Mesodermal cell (in vitro differentiated cells): Measurements from ENCODE around the gene TRIO.

Experiments
- H3K27ac ChIP-seq: 2 replicates; pipeline ENCODE4 v1.7.0; 2013; ENCODE audit warnings: mild to moderate bottlenecking, low read depth, low read length, moderate library complexity; ENCODE audit not compliant: severe bottlenecking
- H3K36me3 ChIP-seq: 2 replicates; pipeline ENCODE4 v1.7.1; 2013; ENCODE audit warnings: mild to moderate bottlenecking, low read length, moderate library complexity; ENCODE audit not compliant: control insufficient read depth, insufficient read depth
- H3K4me1 ChIP-seq: one replicate; pipeline ENCODE4 v1.7.1; 2013; ENCODE audit warnings: mild to moderate bottlenecking, low read length; ENCODE audit not compliant: insufficient read depth, control insufficient read depth, poor library complexity, severe bottlenecking
- H3K4me3 ChIP-seq: 2 replicates; pipeline ENCODE4 v1.7.0; 2013; ENCODE audit warnings: low read length, control low read depth, mild to moderate bottlenecking; ENCODE audit not compliant: insufficient read depth, poor library complexity, severe bottlenecking; ENCODE audit errors: extremely low read depth
- H3K9me3 ChIP-seq: 2 replicates; pipeline ENCODE4 v1.7.1; 2013; ENCODE audit warnings: mild to moderate bottlenecking, low read length, moderate library complexity; ENCODE audit not compliant: control insufficient read depth
- WGBS, 2 experiments: methylation state at CpG; one replicate each; pipeline ENCODE4 v1.1.5; 2013; ENCODE audit warnings: missing lambda C conversion rate in 2 of 2; ENCODE audit not compliant: insufficient coverage in 2 of 2; 5-methylcytosine and 5-hydroxymethylcytosine counted together

The TRIO gene

DNA sequence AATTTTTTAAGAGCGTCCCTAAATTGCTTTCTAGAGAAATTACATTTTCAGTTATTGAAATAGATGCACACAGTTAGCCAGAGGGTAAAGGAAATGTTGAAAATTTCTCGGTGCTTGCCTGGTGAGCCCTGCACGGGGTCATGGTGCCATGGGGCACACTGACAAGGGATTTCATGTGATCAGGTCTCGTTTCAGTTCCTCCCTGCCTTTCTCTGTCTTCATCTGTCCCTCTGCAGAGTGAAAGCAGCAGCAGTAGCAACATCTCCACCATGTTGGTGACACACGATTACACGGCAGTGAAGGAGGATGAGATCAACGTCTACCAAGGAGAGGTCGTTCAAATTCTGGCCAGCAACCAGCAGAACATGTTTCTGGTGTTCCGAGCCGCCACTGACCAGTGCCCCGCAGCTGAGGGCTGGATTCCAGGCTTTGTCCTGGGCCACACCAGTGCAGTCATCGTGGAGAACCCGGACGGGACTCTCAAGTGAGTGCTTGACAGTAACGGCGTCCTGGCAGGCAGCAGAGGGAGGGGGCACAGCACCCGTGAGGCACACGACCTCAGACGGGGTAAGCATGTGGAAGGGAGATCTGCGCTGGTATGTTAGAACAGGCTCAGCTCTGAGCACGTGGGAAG, 349.3 kb downstream of the TRIO start:
- Histone ChIP-seq H3K4me3 (no peak overlapping the region), H3K36me3 (peaks cover 85% of the 10 kb centered on the region), H3K4me1 (no peaks in the 10 kb centered on the region), H3K9me3 (no peaks in the 10 kb centered on the region), H3K27ac (no peak overlapping the region)
- WGBS, 2 experiments, result 98% methylated on average over 16 to 19 of the region's 21 CpGs

- Histone ChIP-seq H3K4me3 (no peak overlapping the region), H3K36me3 (peaks cover 99% of the 10 kb centered on the region), H3K9me3 (no peaks in the 10 kb centered on the region), H3K27ac (no peak overlapping the region), H3K4me1 (no peaks in the 10 kb centered on the region)
- WGBS, 2 experiments, result 95 to 100% methylated on average over 2 of the region's 5 CpGs
Observed at GRCh38 chr5:14495301-14495700, 352.2 kb downstream of the TRIO start.

- H3K27ac ChIP-seq, result no peak overlapping the region
- peaks cover 98% of the 10 kb centered on the region for H3K36me3 ChIP-seq
- no peaks in the 10 kb centered on the region for H3K9me3 ChIP-seq
- no peak overlapping the region for H3K4me3 ChIP-seq
- 99 to 100% methylated on average over 6 to 7 of the region's 7 CpGs for WGBS, 2 experiments
- H3K4me1 ChIP-seq, result no peaks in the 10 kb centered on the region
Observed at GRCh38 chr5:14497311-14497710, 354.2 kb downstream of the TRIO start.

- Histone ChIP-seq H3K4me3 (no peak overlapping the region), H3K36me3 (peaks cover 98% of the 10 kb centered on the region), H3K4me1 (peaks cover 3% of the 10 kb centered on the region), H3K27ac (no peak overlapping the region), H3K9me3 (no peaks in the 10 kb centered on the region)
- 92 to 94% methylated on average over 12 to 17 of the region's 18 CpGs for WGBS, 2 experiments
Observed at GRCh38 chr5:14501353-14502293, 358.5 kb downstream of the TRIO start.

GRCh38 chr5:14502294-14502690, 359.1 kb downstream of the TRIO start:
- Histone ChIP-seq H3K36me3 (peaks cover 97% of the 10 kb centered on the region), H3K4me3 (no peak overlapping the region), H3K4me1 (peaks cover 3% of the 10 kb centered on the region), H3K27ac (no peak overlapping the region), H3K9me3 (no peaks in the 10 kb centered on the region)
- WGBS, 2 experiments, result 97 to 98% methylated on average over 10 of the region's 10 CpGs

GRCh38 chr5:14503017-14503680, 360.0 kb downstream of the TRIO start:
- Histone ChIP-seq H3K4me1 (peaks cover 3% of the 10 kb centered on the region), H3K27ac (no peak overlapping the region), H3K9me3 (no peaks in the 10 kb centered on the region), H3K4me3 (no peak overlapping the region), H3K36me3 (peaks cover 97% of the 10 kb centered on the region)
- WGBS, 2 experiments, result 79 to 89% methylated on average over 6 to 9 of the region's 9 CpGs

DNA sequence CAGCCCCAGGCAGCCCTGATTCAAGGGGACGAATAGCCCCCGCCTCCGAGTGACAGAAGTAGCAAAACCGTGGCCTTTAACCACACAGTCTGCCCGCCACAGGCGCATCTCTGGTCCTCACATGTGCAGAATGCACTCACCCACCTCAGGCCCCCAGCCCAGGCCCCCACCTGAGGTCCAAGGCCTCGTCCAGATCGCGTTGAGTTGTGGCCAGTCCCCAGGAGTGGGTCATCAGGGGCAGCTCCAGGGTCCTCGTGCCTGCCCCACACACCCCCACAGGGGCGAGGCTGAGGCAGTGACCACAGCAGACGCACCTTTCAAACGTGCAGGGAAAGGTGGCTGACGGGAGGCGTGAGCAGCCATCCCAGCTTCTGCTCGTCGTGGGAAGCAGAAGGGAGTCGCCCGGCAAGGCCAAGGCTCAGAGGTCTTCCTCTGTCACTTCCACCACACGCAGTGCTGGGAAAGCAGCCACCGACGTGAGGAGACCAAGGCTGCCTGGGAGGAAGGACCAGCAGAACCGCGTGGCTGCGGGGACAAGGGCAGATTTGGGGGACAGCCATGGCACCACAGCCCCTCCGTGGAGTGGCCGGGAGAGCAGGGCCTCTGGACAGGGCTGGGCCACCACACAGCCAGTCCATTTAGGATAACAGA, 360.7 kb downstream of the TRIO start:
- no peak overlapping the region for H3K27ac ChIP-seq
- H3K4me1 ChIP-seq, result peaks cover 3% of the 10 kb centered on the region
- peaks cover 97% of the 10 kb centered on the region for H3K36me3 ChIP-seq
- H3K4me3 ChIP-seq, result no peak overlapping the region
- WGBS, 2 experiments, result 95 to 98% methylated on average over 24 to 26 of the region's 27 CpGs
- no peaks in the 10 kb centered on the region for H3K9me3 ChIP-seq

GRCh38 chr5:14504332-14504727, 361.2 kb downstream of the TRIO start:
- WGBS, 2 experiments, result 96 to 99% methylated on average over 6 to 7 of the region's 8 CpGs
- Histone ChIP-seq H3K9me3 (no peaks in the 10 kb centered on the region), H3K36me3 (peaks cover 92% of the 10 kb centered on the region), H3K4me3 (no peak overlapping the region), H3K27ac (no peak overlapping the region), H3K4me1 (peaks cover 3% of the 10 kb centered on the region)

- peaks cover 91% of the 10 kb centered on the region for H3K36me3 ChIP-seq
- no peak overlapping the region for H3K4me3 ChIP-seq
- no peak overlapping the region for H3K27ac ChIP-seq
- H3K9me3 ChIP-seq, result no peaks in the 10 kb centered on the region
- 90 to 100% methylated on average over 7 to 10 of the region's 11 CpGs for WGBS, 2 experiments
- peaks cover 3% of the 10 kb centered on the region for H3K4me1 ChIP-seq
Observed at GRCh38 chr5:14504816-14505215, 361.7 kb downstream of the TRIO start.

DNA sequence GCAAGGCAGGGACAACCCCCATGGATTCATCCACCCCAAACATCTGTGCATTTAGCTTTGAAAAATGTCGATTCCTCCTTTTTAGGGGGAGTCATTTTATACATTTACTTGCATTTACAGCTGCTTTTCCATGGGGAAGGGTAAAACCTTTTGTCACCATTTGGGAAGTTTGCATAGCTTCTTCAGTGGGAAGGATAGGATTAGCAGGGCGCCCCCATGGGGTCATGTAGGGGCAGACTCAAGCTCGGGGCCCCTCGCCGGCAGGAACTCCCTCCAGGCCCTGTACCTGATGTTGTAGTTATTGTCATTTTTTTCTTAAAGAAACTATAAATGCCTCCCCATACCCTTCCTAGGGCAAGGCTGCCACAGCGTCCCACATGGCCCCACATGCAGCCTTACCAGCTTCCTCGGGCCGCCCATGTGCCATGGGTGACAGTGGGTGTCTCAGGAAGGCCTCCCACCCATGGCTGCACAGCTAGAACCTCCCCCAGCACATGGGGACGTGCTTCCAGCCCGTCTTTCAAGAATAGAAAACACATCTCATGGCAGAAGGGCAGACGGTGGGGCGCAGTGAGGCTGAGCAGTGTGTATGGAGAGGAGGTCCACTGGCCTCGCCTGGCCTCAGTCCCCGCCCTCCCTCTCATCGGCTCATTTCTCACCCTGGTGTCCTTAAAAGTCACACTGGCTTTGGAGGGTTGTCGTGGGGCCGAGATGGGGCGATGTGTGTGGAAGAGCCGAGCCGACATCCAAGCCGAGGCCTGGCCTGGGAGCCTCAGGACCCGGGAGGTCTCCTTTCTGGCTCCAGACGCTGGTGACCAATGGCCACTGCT, 362.4 kb downstream of the TRIO start:
- peaks cover 89% of the 10 kb centered on the region for H3K36me3 ChIP-seq
- H3K9me3 ChIP-seq, result no peaks in the 10 kb centered on the region
- H3K4me1 ChIP-seq, result peaks cover 3% of the 10 kb centered on the region
- no peak overlapping the region for H3K4me3 ChIP-seq
- H3K27ac ChIP-seq, result no peak overlapping the region
- 92 to 94% methylated on average over 13 to 17 of the region's 23 CpGs for WGBS, 2 experiments
